Stimulated activated CD8-positive, alpha-beta memory T cell treated with anti-CD3 and anti-CD28 coated beads, Interleukin-15, amount 100 ng/mL, for 4 hours (primary cell): ENCODE data around the gene DBNL.
"Not testable (repeated sequence)": the region's sequence is repeated elsewhere in the genome, so short reads cannot be mapped to it uniquely, and the experiment has no call there.

Source experiments
- DNase-seq, 2 donors: peaks; one replicate each; pipeline ENCODE4 v3.0.0-alpha.2; 2020; ENCODE audit warnings: low read depth in 2 of 2

The DBNL gene

GRCh38 chr7:44044315-44045225 is at the start of gene DBNL:
Gene DBNL (plus strand): TSS chr7:44044702. CDS start chr7:44044738, 36 bp downstream.
- DNase-seq: peak; percentile 78 to 79

- not testable (repeated sequence) for DNase-seq
These were observed 47.0 kb upstream of the DBNL start, which contains the start of gene SPDYE1 for GRCh38 chr7:43997532-43997931. Gene SPDYE1 (plus strand): TSS chr7:43997897. CDS start chr7:43999950, 2,053 bp downstream.

GRCh38 chr7:44012081-44012480 is 32.4 kb upstream of the DBNL start:
- DNase-seq: not testable (repeated sequence)

- DNase-seq: not testable (repeated sequence)
These were observed 29.4 kb upstream of the DBNL start for GRCh38 chr7:44015090-44015489.

GRCh38 chr7:44018857-44019807 is 25.4 kb upstream of the DBNL start:
- DNase-seq: peak; percentile 98 to 99

GRCh38 chr7:44019825-44020224 is 24.7 kb upstream of the DBNL start:
- not testable (repeated sequence) for DNase-seq

GRCh38 chr7:44022069-44022468 is 22.4 kb upstream of the DBNL start:
- DNase-seq: not testable (repeated sequence)

- not testable (repeated sequence) for DNase-seq
These were observed 21.6 kb upstream of the DBNL start for GRCh38 chr7:44022796-44023467.

- DNase-seq: not testable (repeated sequence)
These were observed 15.1 kb upstream of the DBNL start for GRCh38 chr7:44029433-44029832.

- not testable (repeated sequence) for DNase-seq
These were observed 14.5 kb upstream of the DBNL start for GRCh38 chr7:44030029-44030428.

- not testable (repeated sequence) for DNase-seq
These were observed 13.2 kb upstream of the DBNL start for GRCh38 chr7:44031319-44031718.

GRCh38 chr7:44032031-44032430 is 12.5 kb upstream of the DBNL start:
- not testable (repeated sequence) for DNase-seq

GRCh38 chr7:44033971-44034844 is 10.3 kb upstream of the DBNL start:
- DNase-seq: not testable (repeated sequence)

GRCh38 chr7:44036364-44036763 is 8.1 kb upstream of the DBNL start:
- not testable (repeated sequence) for DNase-seq

- not testable (repeated sequence) for DNase-seq
These were observed 6.6 kb upstream of the DBNL start for GRCh38 chr7:44037951-44038350.

GRCh38 chr7:44038553-44038952 is 5.9 kb upstream of the DBNL start:
- DNase-seq: not testable (repeated sequence)

GRCh38 chr7:44038961-44039558 is 5.4 kb upstream of the DBNL start:
- DNase-seq: peak; percentile 60 to 69

GRCh38 chr7:44039800-44040492 is 4.6 kb upstream of the DBNL start:
- DNase-seq: not testable (repeated sequence)

- peak; percentile 35 to 55 for DNase-seq
These were observed 4.0 kb upstream of the DBNL start for GRCh38 chr7:44040493-44040891.
